ENCODE data around the gene CCDC144A. TPM values are rescaled to one million over a fixed set of nuclear protein-coding genes. Genes with fewer than 3 reads are reported as not detected.
"Not testable (repeated sequence)": the region's sequence is repeated elsewhere in the genome, so short reads cannot be mapped to it uniquely, and the experiment has no call there.

Gene CCDC144A
- total RNA-seq, 4 donors from 2014 or later, result 1.1 to 20.3 (median 5.5) TPM

DNA sequence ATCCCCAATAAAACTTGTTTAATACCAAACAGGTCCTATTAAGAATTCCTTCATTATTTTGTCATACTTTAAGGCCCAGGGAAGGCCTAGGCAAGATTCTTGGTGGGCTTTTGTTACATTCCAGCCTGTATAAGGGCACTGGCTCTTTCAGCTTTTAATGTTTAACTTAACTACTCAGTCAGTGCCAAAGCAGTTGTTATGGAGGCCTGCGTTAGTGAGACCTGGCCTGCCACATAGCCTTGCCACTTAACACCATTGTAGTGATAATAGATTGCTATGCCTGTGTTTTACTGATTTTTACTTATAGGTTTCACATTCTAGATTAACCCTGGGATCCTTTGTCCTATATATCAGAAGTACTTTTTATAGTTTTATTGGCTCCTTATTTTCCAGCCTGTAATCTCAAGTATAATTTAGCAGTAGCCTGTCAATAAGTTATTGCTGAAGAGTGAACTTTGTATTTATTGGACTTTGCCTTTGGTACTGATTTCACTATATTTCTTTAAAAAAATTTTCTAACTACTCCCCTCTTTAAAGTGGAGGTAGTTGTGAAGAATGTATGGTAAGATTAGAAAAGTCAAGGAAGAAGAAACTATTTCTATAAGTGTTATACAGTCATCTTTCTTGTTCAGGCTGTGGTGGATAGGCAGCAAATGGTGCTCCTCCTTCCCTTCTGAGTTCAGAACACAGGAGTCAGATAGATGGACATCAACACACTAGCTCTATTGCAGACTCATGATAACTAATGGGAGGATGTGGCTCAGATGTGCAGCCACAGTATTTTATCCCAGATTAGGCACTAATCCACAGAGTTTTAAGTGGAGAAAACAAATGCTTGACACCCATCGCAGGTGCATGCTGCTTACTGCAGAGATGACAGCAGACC lies 78.5 kb downstream of the CCDC144A start:
- not testable (repeated sequence) for ATAC-seq (ENCODE audit: low FRiP score); DNase-seq (ENCODE audit: low spot score)

DNA sequence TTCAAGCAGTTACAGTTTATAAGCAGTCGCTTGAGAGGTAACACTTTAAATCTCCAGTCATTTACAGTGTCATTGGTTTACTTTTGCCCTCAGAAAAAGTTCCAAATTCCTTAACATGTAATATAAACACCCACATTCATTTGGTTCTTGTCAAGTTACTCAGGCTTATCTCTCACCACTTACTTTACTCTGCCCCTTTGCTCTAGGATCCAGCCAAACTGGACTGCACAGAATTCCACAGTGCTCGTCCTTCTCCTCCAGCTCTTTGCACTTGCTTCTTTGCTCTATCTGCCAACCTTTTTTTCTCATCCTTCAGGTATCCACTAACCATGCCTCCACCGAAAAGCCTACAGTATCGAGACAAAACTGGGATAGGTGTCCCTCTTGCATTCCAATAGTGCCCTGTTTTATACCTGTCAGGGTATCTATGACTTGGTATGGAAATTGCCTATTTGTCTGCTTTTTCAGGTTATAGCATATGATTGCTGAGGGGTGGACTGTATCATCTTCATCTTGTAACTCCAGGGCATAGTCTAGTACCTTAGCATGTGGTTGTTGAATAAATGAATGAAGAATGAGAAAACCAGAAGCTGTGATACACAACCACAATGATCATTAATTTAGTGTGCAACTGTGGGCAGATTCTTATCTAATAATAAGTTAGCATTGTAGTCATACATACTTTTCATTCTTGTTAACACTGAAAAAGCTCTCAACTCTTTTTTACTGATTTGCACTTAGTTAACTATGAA lies 82.5 kb downstream of the CCDC144A start:
- DNase-seq (ENCODE audit: low spot score); ATAC-seq (ENCODE audit: low FRiP score): not testable (repeated sequence)

DNA sequence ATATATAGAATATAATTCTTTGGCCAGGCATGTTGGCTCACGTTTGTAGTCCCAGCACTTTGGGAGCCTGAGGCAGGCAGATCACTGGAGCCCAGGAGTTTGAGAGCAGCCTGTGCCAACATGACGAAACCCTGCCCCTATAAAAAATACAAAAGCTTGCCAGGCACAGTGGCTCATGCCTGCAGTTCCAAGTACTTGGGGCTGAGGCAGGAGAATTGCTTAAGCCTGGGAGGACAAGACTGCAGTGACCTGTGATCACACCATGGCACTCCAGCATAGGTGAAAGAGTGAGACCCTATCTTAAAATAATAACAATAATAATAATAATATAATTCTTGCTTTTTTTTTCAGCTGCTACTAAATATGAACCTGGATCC lies 83.1 kb downstream of the CCDC144A start:
- not testable (repeated sequence) for ATAC-seq (ENCODE audit: low FRiP score); DNase-seq (ENCODE audit: low spot score)

DNA sequence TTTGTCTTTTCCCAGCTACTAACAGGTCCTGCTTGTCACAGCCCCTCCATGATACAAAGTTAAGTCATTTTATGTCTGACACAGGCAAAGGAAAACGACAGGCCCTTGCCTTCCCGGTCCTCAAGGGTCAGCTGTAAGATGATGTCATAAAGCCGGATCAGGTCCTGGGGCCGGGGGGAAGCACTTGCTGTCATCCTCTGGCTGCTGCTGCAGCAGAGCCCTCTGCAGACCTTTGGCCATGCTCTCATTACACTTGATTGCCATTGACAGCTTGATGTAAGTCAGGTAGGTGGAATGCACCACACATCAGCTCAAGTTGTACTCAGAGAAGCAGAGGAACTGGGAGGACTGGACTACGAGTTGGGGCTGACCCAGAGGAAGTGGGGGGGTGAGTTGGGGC lies 97.8 kb downstream of the CCDC144A start:
- ATAC-seq (ENCODE audit: low FRiP score); DNase-seq (ENCODE audit: low spot score): not testable (repeated sequence)

DNA sequence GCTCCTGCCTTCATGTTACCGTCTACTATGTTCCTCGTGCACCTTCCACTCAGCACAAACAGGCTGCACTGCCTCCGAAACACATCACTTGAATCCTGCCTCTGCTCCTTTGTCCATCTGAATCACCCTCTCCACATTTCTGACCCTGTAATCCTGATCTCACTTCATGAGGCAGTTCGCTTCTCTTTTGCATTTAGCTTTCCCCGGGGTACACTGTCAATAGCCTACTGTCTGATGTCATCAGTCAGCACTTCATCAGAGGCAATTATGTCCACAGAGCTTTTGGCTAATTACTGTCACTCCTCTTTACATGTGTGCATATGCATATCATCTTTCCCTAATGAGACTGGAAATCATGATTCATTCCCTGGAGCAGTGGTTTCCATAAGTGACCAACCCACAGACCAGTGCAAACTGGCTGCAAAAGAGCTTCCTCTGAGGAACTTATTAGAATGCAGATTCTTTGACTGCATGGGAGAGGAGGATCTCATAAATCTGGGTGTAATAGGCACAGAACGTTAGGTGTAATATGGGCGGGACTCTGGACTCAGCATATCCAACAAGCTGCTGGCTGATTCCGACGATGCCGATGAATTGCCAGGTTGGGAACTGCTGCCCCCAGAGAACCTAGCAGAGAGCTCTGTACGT lies 99.0 kb downstream of the CCDC144A start:
- ATAC-seq (ENCODE audit: low FRiP score); DNase-seq (ENCODE audit: low spot score): not testable (repeated sequence)

GRCh38 chr17:16789622-16790021 lies 99.6 kb downstream of the CCDC144A start:
- ATAC-seq (ENCODE audit: low FRiP score); DNase-seq (ENCODE audit: low spot score): not testable (repeated sequence)

- ATAC-seq (ENCODE audit: low FRiP score); DNase-seq (ENCODE audit: low spot score): not testable (repeated sequence)
Observed at GRCh38 chr17:16790313-16790871, 100.4 kb downstream of the CCDC144A start.

DNA sequence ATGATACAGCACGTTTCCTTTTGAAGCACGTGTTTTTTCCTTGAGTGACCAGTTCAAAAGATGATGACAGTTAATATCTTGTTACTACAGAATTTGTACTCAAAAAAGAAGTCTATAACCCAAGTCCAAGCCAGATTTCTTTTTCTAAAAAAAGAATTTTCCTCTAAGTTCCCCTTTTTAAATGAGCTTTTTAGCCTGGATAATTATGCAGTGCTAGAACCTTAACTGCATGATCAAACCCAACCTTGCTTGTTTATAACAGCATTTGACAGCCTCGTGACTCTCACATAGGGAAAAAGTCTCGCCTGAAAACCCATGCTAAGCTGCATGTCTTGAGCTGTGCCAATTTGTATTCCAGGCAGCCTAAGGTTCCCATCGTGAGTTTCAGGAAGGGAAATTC lies 104.2 kb downstream of the CCDC144A start:
- ATAC-seq (ENCODE audit: low FRiP score); DNase-seq (ENCODE audit: low spot score): not testable (repeated sequence)

DNA sequence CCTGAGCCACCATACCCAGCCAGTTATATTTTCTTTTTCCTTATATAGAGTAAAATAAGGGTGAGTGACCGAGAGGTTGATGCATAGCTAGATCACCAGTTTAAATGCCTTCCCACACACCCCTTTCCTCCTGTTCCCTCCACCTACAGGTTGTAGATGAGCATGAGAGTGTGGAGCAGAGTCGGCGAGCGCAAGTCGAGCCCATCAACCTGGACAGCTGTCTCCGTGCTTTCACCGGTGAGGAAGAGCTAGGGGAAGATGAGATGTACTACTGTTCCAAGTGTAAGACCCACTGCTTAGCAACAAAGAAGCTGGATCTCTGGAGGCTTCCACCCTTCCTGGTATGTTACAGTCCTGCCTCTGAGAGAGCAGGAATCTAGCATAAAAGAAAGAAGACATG lies 105.9 kb downstream of the CCDC144A start:
- not testable (repeated sequence) for ATAC-seq (ENCODE audit: low FRiP score); DNase-seq (ENCODE audit: low spot score)

- DNase-seq (ENCODE audit: low spot score); ATAC-seq (ENCODE audit: low FRiP score): not testable (repeated sequence)
Observed at GRCh38 chr17:16804851-16805250, 114.8 kb downstream of the CCDC144A start.

DNA sequence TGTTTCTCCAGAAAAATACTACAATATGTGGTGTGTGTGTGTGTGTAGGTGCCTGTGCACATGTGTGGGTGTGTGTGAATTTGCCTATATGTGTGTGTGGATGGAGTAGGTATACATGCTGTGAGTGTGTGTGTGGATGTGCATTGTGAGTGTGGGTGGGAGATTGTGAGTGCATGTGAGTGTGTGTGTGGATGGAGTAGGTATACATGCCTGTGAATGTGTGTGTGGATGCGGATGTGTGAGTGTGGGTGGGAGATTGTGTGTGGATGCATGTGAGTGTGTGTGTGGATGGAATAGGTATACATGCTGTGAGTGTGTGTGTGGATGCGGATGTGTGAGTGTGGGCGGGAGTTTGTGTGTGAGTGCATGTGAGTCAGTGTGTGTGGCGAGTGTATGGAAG lies 116.6 kb downstream of the CCDC144A start:
- DNase-seq (ENCODE audit: low spot score); ATAC-seq (ENCODE audit: low FRiP score): not testable (repeated sequence)

GRCh38 chr17:16807620-16808019 lies 117.6 kb downstream of the CCDC144A start:
- DNase-seq (ENCODE audit: low spot score); ATAC-seq (ENCODE audit: low FRiP score): not testable (repeated sequence)

GRCh38 chr17:16810236-16810635 lies 120.2 kb downstream of the CCDC144A start:
- not testable (repeated sequence) for DNase-seq (ENCODE audit: low spot score); ATAC-seq (ENCODE audit: low FRiP score)

GRCh38 chr17:16812126-16812525 lies 122.1 kb downstream of the CCDC144A start:
- not testable (repeated sequence) for DNase-seq (ENCODE audit: low spot score); ATAC-seq (ENCODE audit: low FRiP score)
